K562 (cell line): ENCODE data around the gene ADAT3. TPM values are rescaled to one million over a fixed set of nuclear protein-coding genes. Genes with fewer than 3 reads are reported as not detected.

ENCODE experiments used
- CBFA2T2 ChIP-seq: fragments of 450-650 bp; conservative IDR thresholded peaks from 2 replicates; pipeline ENCODE4 v1.6.1; 2017; ENCODE audit warnings: mild to moderate bottlenecking
- GTF2F1 ChIP-seq: IDR thresholded peaks from 2 replicates; pipeline ENCODE4 v1.6.1; 2011; ENCODE audit warnings: low read depth, low read length, improper control_type of control experiment
- MEIS2 ChIP-seq: fragments of 450-650 bp; IDR thresholded peaks from 2 replicates; pipeline ENCODE4 v1.6.1; 2014; ENCODE audit warnings: mild to moderate bottlenecking; ENCODE audit not compliant: partially characterized antibody
- MYBL2 ChIP-seq, 2 experiments: fragments of 450-650 bp in 1 of 2; sonication (generic) in 1 of 2; formaldehyde crosslinking in 1 of 2; IDR thresholded peaks; 2 replicates each; pipeline versions ENCODE4 v1.6.1 to v1.8.1; 2017 to 2022; ENCODE audit warnings: borderline replicate concordance in 1 of 2, inconsistent platforms in 1 of 2, low read depth in 1 of 2, mild to moderate bottlenecking in 1 of 2, missing genetic modification reagents in 1 of 2, moderate library complexity in 1 of 2
- PTTG1 ChIP-seq: fragments of 450-650 bp; IDR thresholded peaks from 2 replicates; pipeline ENCODE4 v1.6.1; 2016; ENCODE audit warnings: low read depth, mild to moderate bottlenecking, missing genetic modification characterization, missing compliant biosample characterization
- RBM22 ChIP-seq: fragments of 200-400 bp; formaldehyde crosslinking; IDR thresholded peaks from 2 replicates; pipeline ENCODE4 v1.6.1; 2018; ENCODE audit warnings: low read length, low read depth; ENCODE audit not compliant: poor library complexity, severe bottlenecking
- ZNF408 ChIP-seq: fragments of 250-450 bp; sonication (Bioruptor Pico); IDR thresholded peaks from 2 replicates; pipeline ENCODE4 v1.4.0; 2020; ENCODE audit warnings: low read depth, mild to moderate bottlenecking, moderate library complexity
- polyA plus RNA-seq, 8 experiments: library from polyadenylated mRNA; depleted of rRNA in 4 of 8; stranded (reverse) in 5 of 8; unstranded in 3 of 8; fragments of >200 nt; fragmentation: Nextera tagmentation in 2 of 8; fragmentation: Illumina TruSeq in 1 of 8; extraction: Ambion mirVana in 2 of 8; extraction: Trizol in 1 of 8; gene quantifications; 2 replicates each; pipeline versions ENCODE4 v1.2.1 to v1.2.3, GENCODE V29; 2011 to 2014; ENCODE audit warnings: inconsistent platforms in 1 of 8, missing spikeins in 1 of 8
- total RNA-seq, 7 experiments: library from RNA; depleted of rRNA in 6 of 7; stranded (reverse); fragments of >200 nt in 6 of 7; fragmentation: Illumina TruSeq in 2 of 7; extraction: Trizol in 2 of 7; gene quantifications; 2 replicates each; pipeline versions ENCODE4 v1.2.1 to v1.2.3, GENCODE V29; 2011 to 2021; ENCODE audit warnings: low replicate concordance in 1 of 7
- TF ChIP-seq, protein P1 (sequence below): fragments of 250-450 bp; sonication (Bioruptor Pico); IDR thresholded peaks from 2 replicates; pipeline ENCODE4 v1.4.0; 2020; ENCODE audit warnings: mild to moderate bottlenecking, moderate library complexity
- TF ChIP-seq, protein P2 (sequence below): sonication (generic); formaldehyde crosslinking; IDR thresholded peaks from 2 replicates; pipeline ENCODE4 v1.8.0; 2022; ENCODE audit warnings: mild to moderate bottlenecking, missing genetic modification reagents, borderline replicate concordance
- TF ChIP-seq, protein P3 (sequence below): fragments of 250-450 bp; sonication (Bioruptor Pico); IDR thresholded peaks from 2 replicates; pipeline ENCODE4 v1.4.0; 2020
- TF ChIP-seq, protein P4 (sequence below): fragments of 200-800 bp; sonication (Bioruptor generic); IDR thresholded peaks from 2 replicates; pipeline ENCODE4 v1.6.1; 2016; ENCODE audit warnings: missing genetic modification characterization, missing compliant biosample characterization
- TF ChIP-seq, protein P5 (sequence below): fragments of 450-650 bp; IDR thresholded peaks from 2 replicates; pipeline ENCODE4 v1.6.1; 2016; ENCODE audit warnings: mild to moderate bottlenecking

ADAT3 gene
- total and polyA plus RNA-seq, 9 of the 15 experiments (the other 6 are each of a cell fraction or from before 2014, with no cell fraction given): 0.67 to 15.6 (median 7.8) TPM; not detected in 4

DNA sequence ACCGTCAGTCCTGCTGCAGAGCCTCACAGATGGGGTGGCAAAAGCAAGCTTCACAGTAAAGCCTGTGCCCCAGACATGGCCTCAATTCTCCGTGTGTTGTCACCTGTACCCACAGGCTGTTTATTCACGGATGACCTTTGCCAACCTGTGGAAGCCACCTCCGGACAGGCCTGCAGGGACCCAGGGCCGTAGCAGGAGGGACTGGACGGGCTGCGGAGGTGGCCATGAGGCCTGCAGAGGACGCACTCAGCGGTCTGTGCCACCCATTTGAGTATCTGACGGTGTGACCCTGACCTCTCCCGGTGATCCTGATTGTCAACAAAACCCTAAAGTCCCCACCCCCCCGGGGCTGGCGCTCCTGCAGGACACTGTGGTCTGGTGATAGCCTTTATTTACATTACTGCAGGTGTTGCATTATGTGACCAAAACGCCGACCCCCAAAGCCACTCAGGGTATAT is 34.0 kb upstream of the ADAT3 start (continued):
- TF ChIP-seq, protein P1, sequence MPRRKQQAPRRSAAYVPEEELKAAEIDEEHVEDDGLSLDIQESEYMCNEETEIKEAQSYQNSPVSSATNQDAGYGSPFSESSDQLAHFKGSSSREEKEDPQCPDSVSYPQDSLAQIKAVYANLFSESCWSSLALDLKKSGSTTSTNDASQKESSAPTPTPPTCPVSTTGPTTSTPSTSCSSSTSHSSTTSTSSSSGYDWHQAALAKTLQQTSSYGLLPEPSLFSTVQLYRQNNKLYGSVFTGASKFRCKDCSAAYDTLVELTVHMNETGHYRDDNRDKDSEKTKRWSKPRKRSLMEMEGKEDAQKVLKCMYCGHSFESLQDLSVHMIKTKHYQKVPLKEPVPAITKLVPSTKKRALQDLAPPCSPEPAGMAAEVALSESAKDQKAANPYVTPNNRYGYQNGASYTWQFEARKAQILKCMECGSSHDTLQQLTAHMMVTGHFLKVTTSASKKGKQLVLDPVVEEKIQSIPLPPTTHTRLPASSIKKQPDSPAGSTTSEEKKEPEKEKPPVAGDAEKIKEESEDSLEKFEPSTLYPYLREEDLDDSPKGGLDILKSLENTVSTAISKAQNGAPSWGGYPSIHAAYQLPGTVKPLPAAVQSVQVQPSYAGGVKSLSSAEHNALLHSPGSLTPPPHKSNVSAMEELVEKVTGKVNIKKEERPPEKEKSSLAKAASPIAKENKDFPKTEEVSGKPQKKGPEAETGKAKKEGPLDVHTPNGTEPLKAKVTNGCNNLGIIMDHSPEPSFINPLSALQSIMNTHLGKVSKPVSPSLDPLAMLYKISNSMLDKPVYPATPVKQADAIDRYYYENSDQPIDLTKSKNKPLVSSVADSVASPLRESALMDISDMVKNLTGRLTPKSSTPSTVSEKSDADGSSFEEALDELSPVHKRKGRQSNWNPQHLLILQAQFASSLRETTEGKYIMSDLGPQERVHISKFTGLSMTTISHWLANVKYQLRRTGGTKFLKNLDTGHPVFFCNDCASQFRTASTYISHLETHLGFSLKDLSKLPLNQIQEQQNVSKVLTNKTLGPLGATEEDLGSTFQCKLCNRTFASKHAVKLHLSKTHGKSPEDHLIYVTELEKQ: no peak
- TF ChIP-seq, protein P2, sequence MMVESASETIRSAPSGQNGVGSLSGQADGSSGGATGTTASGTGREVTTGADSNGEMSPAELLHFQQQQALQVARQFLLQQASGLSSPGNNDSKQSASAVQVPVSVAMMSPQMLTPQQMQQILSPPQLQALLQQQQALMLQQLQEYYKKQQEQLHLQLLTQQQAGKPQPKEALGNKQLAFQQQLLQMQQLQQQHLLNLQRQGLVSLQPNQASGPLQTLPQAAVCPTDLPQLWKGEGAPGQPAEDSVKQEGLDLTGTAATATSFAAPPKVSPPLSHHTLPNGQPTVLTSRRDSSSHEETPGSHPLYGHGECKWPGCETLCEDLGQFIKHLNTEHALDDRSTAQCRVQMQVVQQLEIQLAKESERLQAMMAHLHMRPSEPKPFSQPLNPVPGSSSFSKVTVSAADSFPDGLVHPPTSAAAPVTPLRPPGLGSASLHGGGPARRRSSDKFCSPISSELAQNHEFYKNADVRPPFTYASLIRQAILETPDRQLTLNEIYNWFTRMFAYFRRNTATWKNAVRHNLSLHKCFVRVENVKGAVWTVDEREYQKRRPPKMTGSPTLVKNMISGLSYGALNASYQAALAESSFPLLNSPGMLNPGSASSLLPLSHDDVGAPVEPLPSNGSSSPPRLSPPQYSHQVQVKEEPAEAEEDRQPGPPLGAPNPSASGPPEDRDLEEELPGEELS (CRISPR knock-in tag): no peak
- TF ChIP-seq CBFA2T2 (peak; percentile 24; the same call in 1 of the 2 replicates), GTF2F1 (no peak), PTTG1 (tag) (no peak), MYBL2 (IDR thresholded peaks at IDR 0.05; ENCODE audit: low read depth) (no peak), MYBL2 (CRISPR knock-in tag; IDR thresholded peaks at IDR 0.05; ENCODE audit: borderline replicate concordance) (no peak), ZNF408 (CRISPR knock-in tag) (no peak), RBM22 (peak; percentile 33), MEIS2 (no peak)
- TF ChIP-seq, protein P3, sequence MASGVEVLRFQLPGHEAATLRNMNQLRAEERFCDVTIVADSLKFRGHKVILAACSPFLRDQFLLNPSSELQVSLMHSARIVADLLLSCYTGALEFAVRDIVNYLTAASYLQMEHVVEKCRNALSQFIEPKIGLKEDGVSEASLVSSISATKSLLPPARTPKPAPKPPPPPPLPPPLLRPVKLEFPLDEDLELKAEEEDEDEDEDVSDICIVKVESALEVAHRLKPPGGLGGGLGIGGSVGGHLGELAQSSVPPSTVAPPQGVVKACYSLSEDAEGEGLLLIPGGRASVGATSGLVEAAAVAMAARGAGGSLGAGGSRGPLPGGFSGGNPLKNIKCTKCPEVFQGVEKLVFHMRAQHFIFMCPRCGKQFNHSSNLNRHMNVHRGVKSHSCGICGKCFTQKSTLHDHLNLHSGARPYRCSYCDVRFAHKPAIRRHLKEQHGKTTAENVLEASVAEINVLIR (CRISPR knock-in tag): no peak
- TF ChIP-seq, protein P4, sequence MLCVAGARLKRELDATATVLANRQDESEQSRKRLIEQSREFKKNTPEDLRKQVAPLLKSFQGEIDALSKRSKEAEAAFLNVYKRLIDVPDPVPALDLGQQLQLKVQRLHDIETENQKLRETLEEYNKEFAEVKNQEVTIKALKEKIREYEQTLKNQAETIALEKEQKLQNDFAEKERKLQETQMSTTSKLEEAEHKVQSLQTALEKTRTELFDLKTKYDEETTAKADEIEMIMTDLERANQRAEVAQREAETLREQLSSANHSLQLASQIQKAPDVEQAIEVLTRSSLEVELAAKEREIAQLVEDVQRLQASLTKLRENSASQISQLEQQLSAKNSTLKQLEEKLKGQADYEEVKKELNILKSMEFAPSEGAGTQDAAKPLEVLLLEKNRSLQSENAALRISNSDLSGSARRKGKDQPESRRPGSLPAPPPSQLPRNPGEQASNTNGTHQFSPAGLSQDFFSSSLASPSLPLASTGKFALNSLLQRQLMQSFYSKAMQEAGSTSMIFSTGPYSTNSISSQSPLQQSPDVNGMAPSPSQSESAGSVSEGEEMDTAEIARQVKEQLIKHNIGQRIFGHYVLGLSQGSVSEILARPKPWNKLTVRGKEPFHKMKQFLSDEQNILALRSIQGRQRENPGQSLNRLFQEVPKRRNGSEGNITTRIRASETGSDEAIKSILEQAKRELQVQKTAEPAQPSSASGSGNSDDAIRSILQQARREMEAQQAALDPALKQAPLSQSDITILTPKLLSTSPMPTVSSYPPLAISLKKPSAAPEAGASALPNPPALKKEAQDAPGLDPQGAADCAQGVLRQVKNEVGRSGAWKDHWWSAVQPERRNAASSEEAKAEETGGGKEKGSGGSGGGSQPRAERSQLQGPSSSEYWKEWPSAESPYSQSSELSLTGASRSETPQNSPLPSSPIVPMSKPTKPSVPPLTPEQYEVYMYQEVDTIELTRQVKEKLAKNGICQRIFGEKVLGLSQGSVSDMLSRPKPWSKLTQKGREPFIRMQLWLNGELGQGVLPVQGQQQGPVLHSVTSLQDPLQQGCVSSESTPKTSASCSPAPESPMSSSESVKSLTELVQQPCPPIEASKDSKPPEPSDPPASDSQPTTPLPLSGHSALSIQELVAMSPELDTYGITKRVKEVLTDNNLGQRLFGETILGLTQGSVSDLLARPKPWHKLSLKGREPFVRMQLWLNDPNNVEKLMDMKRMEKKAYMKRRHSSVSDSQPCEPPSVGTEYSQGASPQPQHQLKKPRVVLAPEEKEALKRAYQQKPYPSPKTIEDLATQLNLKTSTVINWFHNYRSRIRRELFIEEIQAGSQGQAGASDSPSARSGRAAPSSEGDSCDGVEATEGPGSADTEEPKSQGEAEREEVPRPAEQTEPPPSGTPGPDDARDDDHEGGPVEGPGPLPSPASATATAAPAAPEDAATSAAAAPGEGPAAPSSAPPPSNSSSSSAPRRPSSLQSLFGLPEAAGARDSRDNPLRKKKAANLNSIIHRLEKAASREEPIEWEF (CRISPR knock-in tag): no peak
- TF ChIP-seq, protein P5, sequence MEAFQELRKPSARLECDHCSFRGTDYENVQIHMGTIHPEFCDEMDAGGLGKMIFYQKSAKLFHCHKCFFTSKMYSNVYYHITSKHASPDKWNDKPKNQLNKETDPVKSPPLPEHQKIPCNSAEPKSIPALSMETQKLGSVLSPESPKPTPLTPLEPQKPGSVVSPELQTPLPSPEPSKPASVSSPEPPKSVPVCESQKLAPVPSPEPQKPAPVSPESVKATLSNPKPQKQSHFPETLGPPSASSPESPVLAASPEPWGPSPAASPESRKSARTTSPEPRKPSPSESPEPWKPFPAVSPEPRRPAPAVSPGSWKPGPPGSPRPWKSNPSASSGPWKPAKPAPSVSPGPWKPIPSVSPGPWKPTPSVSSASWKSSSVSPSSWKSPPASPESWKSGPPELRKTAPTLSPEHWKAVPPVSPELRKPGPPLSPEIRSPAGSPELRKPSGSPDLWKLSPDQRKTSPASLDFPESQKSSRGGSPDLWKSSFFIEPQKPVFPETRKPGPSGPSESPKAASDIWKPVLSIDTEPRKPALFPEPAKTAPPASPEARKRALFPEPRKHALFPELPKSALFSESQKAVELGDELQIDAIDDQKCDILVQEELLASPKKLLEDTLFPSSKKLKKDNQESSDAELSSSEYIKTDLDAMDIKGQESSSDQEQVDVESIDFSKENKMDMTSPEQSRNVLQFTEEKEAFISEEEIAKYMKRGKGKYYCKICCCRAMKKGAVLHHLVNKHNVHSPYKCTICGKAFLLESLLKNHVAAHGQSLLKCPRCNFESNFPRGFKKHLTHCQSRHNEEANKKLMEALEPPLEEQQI: no peak
